GM23338 (cell line): ENCODE data around the gene ARF1.

ENCODE experiments used
- CREB1 ChIP-seq: fragments of 250-450 bp; sonication (Bioruptor Pico); IDR thresholded peaks from 2 replicates; pipeline ENCODE4 v1.5.0; 2020; ENCODE audit warnings: low read depth, mild to moderate bottlenecking, moderate library complexity
- CTCF ChIP-seq, 2 experiments: fragments of 200-600 bp in 1 of 2; sonication (generic) in 1 of 2; conservative IDR thresholded peaks; 2 replicates each; pipeline versions ENCODE4 v1.5.1 to v1.6.1; 2016 to 2017; ENCODE audit warnings: antibody characterized with exemption in 2 of 2, low read depth in 2 of 2, mild to moderate bottlenecking in 2 of 2, moderate library complexity in 1 of 2
- ETS1 ChIP-seq: IDR thresholded peaks from 2 replicates; pipeline ENCODE4 v1.6.1; 2016; ENCODE audit warnings: antibody characterized with exemption
- EZH2 ChIP-seq: fragments of 200-600 bp; sonication (generic); IDR thresholded peaks from one replicate; pipeline ENCODE4 v1.8.0; 2017; ENCODE audit warnings: antibody characterized with exemption, mild to moderate bottlenecking, low read depth; ENCODE audit not compliant: unreplicated experiment
- EZH2phosphoT487 ChIP-seq: fragments of 200-600 bp; sonication (generic); IDR thresholded peaks from one replicate; pipeline ENCODE4 v1.8.1; 2018; ENCODE audit warnings: antibody characterized with exemption; ENCODE audit not compliant: unreplicated experiment
- JUNB ChIP-seq: IDR thresholded peaks from one replicate; pipeline ENCODE4 v1.6.1; 2016; ENCODE audit warnings: antibody characterized with exemption; ENCODE audit not compliant: unreplicated experiment
- POLR2AphosphoS5 ChIP-seq: IDR thresholded peaks from 2 replicates; pipeline ENCODE4 v1.6.1; 2016; ENCODE audit warnings: antibody characterized with exemption, low read depth
- REST ChIP-seq: IDR thresholded peaks from one replicate; pipeline ENCODE4 v1.6.1; 2018; ENCODE audit warnings: antibody characterized with exemption; ENCODE audit not compliant: unreplicated experiment
- ZNF114 ChIP-seq: fragments of 250-450 bp; sonication (Bioruptor Pico); IDR thresholded peaks from 2 replicates; pipeline ENCODE4 v1.5.0; 2020; ENCODE audit warnings: mild to moderate bottlenecking, moderate library complexity
- ZNF331 ChIP-seq: fragments of 250-450 bp; sonication (Bioruptor Pico); IDR thresholded peaks from 2 replicates; pipeline ENCODE4 v1.5.0; 2020; ENCODE audit warnings: low read depth, mild to moderate bottlenecking, moderate library complexity

- TF ChIP-seq CTCF (conservative IDR thresholded peaks at IDR 0.05; ENCODE audit: low read depth in 2 of 2) = no peak
- TF ChIP-seq EZH2 = no peak
- no peak for TF ChIP-seq POLR2AphosphoS5
- TF ChIP-seq ETS1 = no peak
- no peak for TF ChIP-seq ZNF331 (CRISPR knock-in tag)
- no peak for TF ChIP-seq ZNF114
- TF ChIP-seq CREB1 (CRISPR knock-in tag) = no peak
- TF ChIP-seq EZH2phosphoT487 = no peak
- no peak for TF ChIP-seq JUNB
- TF ChIP-seq REST = no peak
Observed at GRCh38 chr1:228061411-228062084, 21.0 kb upstream of the ARF1 start.
